NCI-H187 treated with DMSO at 0.1 percent for 48 hours (cell line): ENCODE results near the gene SCNN1B.
"Not testable (repeated sequence)": the region's sequence is repeated elsewhere in the genome, so short reads cannot be mapped to it uniquely, and the experiment has no call there.

ENCODE experiments used
- DNase-seq: peaks from one replicate; lab custom pipeline; 2025; lab: John Stamatoyannopoulos, UW

SCNN1B gene

GRCh38 chr16:23302045-23302956 lies at the start of gene SCNN1B:
Gene SCNN1B, plus strand, starts transcription at chr16:23302302. Its CDS starts 46,298 bp downstream, at chr16:23348600.
- DNase-seq, result no peak

GRCh38 chr16:23252310-23252709 lies 49.8 kb upstream of the SCNN1B start:
- DNase-seq, result no peak

- not testable (repeated sequence) for DNase-seq
These were observed 48.5 kb upstream of the SCNN1B start for GRCh38 chr16:23253650-23254049.

GRCh38 chr16:23254338-23254737 lies 47.8 kb upstream of the SCNN1B start:
- no peak for DNase-seq

- DNase-seq, result no peak
These were observed 47.1 kb upstream of the SCNN1B start for GRCh38 chr16:23255000-23255399.

GRCh38 chr16:23256440-23256839 lies 45.7 kb upstream of the SCNN1B start:
- DNase-seq, result no peak

- no peak for DNase-seq
These were observed 44.4 kb upstream of the SCNN1B start for GRCh38 chr16:23257682-23258081.

GRCh38 chr16:23258919-23259237 lies 43.2 kb upstream of the SCNN1B start:
- no peak for DNase-seq

- no peak for DNase-seq
These were observed 34.5 kb upstream of the SCNN1B start for GRCh38 chr16:23267647-23268046.

GRCh38 chr16:23268561-23268960 lies 33.5 kb upstream of the SCNN1B start:
- DNase-seq, result no peak

GRCh38 chr16:23269248-23269953 lies 32.7 kb upstream of the SCNN1B start:
- no peak for DNase-seq

- DNase-seq, result no peak
These were observed 31.4 kb upstream of the SCNN1B start for GRCh38 chr16:23270654-23271053.

- DNase-seq, result no peak
These were observed 27.1 kb upstream of the SCNN1B start for GRCh38 chr16:23274968-23275367.

GRCh38 chr16:23276821-23277220 lies 25.3 kb upstream of the SCNN1B start:
- no peak for DNase-seq

- DNase-seq, result no peak
These were observed 24.1 kb upstream of the SCNN1B start for GRCh38 chr16:23278031-23278430.

- peak; percentile 82 for DNase-seq
These were observed 22.4 kb upstream of the SCNN1B start for GRCh38 chr16:23279721-23280153.

GRCh38 chr16:23280483-23280967 lies 21.6 kb upstream of the SCNN1B start:
- no peak for DNase-seq

- no peak for DNase-seq
These were observed 19.5 kb upstream of the SCNN1B start for GRCh38 chr16:23282568-23282967.

- DNase-seq, result no peak
These were observed 18.5 kb upstream of the SCNN1B start for GRCh38 chr16:23283571-23283970.

- DNase-seq, result no peak
These were observed 17.5 kb upstream of the SCNN1B start for GRCh38 chr16:23284584-23284983.

- no peak for DNase-seq
These were observed 16.0 kb upstream of the SCNN1B start for GRCh38 chr16:23286131-23286532.

- DNase-seq, result no peak
These were observed 13.9 kb upstream of the SCNN1B start for GRCh38 chr16:23288209-23288608.
